Right atrium auricular region (tissue), 2 donors: ENCODE data around the gene GAGE12J. TPM values are rescaled to one million over a fixed set of nuclear protein-coding genes. Genes with fewer than 3 reads are reported as not detected.
"Not testable (repeated sequence)": the region's sequence is repeated elsewhere in the genome, so short reads cannot be mapped to it uniquely, and the experiment has no call there.

Experiments
- DNase-seq: peaks from one replicate; pipeline ENCODE4 v3.0.0-alpha.2; 2019; ENCODE audit warnings: low spot score
- H3K27ac ChIP-seq, 2 donors: fragments of 200-600 bp; sonication (generic); 1 replicate in 1 of 2; 2 replicates in 1 of 2; pipeline ENCODE4 v1.5.1; 2016 to 2019
- H3K27me3 ChIP-seq, 2 donors: fragments of 200-600 bp; sonication (generic); one replicate each; pipeline versions ENCODE4 v1.5.1 to v1.6.0; 2017 to 2019
- H3K36me3 ChIP-seq: fragments of 200-600 bp; sonication (generic); one replicate; pipeline ENCODE4 v1.5.1; 2016
- H3K4me1 ChIP-seq, 2 donors: fragments of 200-600 bp; sonication (generic); one replicate each; pipeline versions ENCODE4 v1.5.1 to v1.6.0; 2017 to 2019
- H3K4me3 ChIP-seq, 2 donors: fragments of 200-600 bp; sonication (generic); 1 replicate in 1 of 2; 2 replicates in 1 of 2; pipeline ENCODE4 v1.5.1; 2017 to 2019; ENCODE audit warnings: mild to moderate bottlenecking in 1 of 2, moderate library complexity in 1 of 2
- H3K9me3 ChIP-seq, 2 donors: fragments of 200-600 bp; sonication (generic); one replicate each; pipeline ENCODE4 v1.5.1; 2019
- total RNA-seq, 2 donors: library from RNA; depleted of rRNA; stranded (reverse); fragments of >200 nt; gene quantifications; one replicate each; pipeline ENCODE4 v1.1.0, GENCODE V29; 2016
- TF ChIP-seq, protein P1 (sequence below), 2 donors: fragments of 200-600 bp; sonication (generic); IDR thresholded peaks; one replicate each; pipeline ENCODE4 v1.5.1; 2019; ENCODE audit warnings: antibody characterized with exemption in 2 of 2

The GAGE12J gene, protein sequence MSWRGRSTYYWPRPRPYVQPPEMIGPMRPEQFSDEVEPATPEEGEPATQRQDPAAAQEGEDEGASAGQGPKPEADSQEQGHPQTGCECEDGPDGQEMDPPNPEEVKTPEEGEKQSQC
- not detected for total RNA-seq

DNA sequence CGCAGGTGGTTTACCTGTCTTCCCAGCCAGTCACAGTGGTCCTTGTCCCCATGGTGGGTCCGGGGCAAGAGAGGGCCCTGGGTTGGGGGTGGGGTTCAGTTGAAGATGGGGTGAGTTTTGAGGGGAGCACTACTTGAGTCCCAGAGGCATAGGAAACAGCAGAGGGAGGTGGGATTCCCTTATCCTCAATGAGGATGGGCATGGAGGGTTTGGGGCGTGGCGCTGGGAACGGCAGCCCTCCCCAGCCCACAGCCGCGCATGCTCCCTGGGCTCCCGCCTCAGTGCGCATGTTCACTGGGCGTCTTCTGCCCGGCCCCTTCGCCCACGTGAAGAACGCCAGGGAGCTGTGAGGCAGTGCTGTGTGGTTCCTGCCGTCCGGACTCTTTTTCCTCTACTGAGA, at the start of gene GAGE12J:
Gene GAGE12J (plus strand): TSS at position 301 of the 400 bp plus-strand sequence. CDS start 1,157 bp downstream, outside the sequence.
- not testable (repeated sequence) for H3K9me3 ChIP-seq, H3K36me3 ChIP-seq, H3K27me3 ChIP-seq, H3K27ac ChIP-seq, H3K4me1 ChIP-seq, DNase-seq, H3K4me3 ChIP-seq

DNA sequence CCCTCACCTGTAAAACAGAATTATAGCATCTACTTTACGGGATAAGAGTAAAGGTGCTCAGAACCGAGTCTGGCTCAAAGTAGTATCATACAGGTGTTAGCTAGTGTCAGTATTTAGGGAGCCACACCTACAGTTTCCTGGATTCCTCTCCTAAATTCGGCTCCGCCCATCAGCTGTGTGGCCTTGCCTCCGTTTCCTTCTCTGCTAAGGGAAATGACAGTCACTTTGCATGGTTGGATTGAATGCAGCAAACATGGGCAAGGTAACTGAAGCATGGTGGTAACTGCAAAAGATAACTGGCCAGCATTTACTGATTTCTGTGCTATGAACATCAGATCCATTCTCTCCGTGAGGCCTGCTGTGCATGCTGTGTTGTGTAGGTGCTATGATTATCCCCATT, 49.4 kb upstream of the GAGE12J start:
- H3K4me3 ChIP-seq = no peak overlapping the region
- TF ChIP-seq, protein P1, sequence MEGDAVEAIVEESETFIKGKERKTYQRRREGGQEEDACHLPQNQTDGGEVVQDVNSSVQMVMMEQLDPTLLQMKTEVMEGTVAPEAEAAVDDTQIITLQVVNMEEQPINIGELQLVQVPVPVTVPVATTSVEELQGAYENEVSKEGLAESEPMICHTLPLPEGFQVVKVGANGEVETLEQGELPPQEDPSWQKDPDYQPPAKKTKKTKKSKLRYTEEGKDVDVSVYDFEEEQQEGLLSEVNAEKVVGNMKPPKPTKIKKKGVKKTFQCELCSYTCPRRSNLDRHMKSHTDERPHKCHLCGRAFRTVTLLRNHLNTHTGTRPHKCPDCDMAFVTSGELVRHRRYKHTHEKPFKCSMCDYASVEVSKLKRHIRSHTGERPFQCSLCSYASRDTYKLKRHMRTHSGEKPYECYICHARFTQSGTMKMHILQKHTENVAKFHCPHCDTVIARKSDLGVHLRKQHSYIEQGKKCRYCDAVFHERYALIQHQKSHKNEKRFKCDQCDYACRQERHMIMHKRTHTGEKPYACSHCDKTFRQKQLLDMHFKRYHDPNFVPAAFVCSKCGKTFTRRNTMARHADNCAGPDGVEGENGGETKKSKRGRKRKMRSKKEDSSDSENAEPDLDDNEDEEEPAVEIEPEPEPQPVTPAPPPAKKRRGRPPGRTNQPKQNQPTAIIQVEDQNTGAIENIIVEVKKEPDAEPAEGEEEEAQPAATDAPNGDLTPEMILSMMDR (IDR thresholded peaks at IDR 0.05) = no peak
- H3K36me3 ChIP-seq = no peaks in the 10 kb centered on the region
- H3K27me3 ChIP-seq = no peaks in the 10 kb centered on the region
- H3K27ac ChIP-seq = no peak overlapping the region
- DNase-seq = no peak
- no peaks in the 10 kb centered on the region for H3K9me3 ChIP-seq
- H3K4me1 ChIP-seq = peaks cover 0 to 30% of the 10 kb centered on the region in 2 donors

DNA sequence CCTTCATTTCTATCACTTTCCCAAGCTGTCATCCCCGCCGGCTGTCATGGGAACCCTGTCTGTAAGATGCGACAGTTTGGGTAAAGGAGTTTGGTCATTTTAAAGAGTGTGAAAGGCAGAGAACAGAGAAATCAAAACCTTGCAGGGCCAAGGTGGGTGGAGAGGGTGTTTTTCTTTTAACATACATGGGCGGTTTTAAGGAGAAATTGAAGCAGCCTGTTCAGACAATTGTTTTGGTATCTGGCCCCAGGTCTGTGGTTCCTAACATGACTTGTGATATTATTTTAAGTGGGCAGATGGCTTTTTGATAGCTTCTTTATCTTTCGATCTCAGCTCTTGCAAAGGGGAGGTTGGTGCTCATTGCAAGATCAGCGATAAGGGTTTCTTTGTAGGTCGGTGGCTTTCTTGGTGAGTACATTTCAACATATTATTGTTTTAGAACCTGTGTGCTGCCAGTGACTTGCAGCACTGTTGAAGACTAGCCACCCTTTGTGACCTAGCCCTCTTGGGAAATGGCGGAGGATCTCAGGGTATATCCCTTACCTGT, 48.6 kb upstream of the GAGE12J start:
- no peaks in the 10 kb centered on the region for H3K36me3 ChIP-seq
- H3K27ac ChIP-seq = no peak overlapping the region
- no peak overlapping the region for H3K4me3 ChIP-seq
- H3K4me1 ChIP-seq = peaks cover 0 to 30% of the 10 kb centered on the region in 2 donors
- H3K9me3 ChIP-seq = no peaks in the 10 kb centered on the region
- H3K27me3 ChIP-seq = no peaks in the 10 kb centered on the region
- TF ChIP-seq, protein P1 (IDR thresholded peaks at IDR 0.05) = no peak
- no peak for DNase-seq

DNA sequence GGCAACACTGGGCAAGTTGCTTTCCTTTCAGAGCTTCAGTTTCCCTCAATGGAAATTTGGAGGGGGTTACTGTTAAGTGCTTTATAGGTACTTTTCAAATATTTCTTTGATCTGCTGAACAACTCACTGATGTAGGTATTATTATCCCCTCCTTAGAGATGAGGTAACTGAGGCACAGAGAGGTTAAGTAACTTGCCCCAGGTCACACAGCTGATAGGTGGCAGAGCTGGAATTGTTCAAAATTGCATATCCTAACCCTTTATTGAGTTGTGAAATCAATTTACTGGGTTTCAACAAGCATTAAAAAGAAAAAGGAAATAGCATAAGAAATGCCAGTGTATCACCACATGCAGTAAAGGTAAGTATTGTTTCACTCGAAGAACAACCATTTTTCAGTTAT, 45.6 kb upstream of the GAGE12J start:
- DNase-seq = no peak
- TF ChIP-seq, protein P1 (IDR thresholded peaks at IDR 0.05) = no peak
- Histone ChIP-seq H3K27ac (peak overlapping the region in 1 of 2 donors; percentile 36), H3K9me3 (no peaks in the 10 kb centered on the region), H3K27me3 (no peaks in the 10 kb centered on the region), H3K4me1 (peaks cover 0 to 20% of the 10 kb centered on the region in 2 donors), H3K36me3 (no peaks in the 10 kb centered on the region), H3K4me3 (no peak overlapping the region)

DNA sequence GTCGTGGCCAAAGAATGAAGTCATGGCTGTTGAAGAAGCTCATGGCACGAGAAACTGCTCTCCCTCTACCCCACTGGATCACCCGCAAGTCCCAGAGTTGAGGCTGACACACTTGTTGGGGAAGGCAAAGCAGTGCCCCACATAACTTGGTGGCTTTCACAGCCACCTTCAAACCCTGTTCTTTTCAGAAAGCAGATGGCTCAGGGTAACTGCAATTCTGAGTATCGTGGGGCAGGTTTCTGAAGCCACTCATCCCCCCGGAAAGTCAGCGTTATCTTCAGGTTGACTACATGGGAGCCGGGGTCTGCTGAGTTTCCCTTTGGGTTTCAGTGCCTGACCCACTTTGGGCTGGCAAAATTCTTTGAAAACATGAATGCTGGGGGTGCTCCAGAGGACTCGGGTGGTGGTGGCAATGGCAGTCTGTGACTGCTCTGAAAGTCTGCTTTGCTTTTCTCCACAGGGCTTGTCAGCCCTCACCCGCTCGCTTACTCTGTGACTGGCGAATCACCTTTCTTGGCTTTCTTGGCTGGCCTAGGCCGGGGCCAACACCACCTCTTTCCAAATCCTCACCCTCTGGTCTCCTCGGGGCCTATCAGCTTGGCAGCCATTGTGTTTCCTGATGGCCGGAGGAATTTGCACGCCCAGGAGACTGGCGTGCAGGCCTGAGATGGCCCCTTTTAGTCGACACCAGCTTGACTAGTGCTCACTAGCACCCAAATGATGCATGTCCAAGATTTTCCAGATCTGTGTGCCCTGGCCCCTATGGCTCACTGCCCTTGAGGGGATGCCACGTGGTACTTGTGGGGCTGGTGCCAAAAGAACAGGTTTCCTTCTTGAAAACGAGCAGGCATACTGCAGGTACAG, 44.9 kb upstream of the GAGE12J start:
- no peak overlapping the region for H3K4me3 ChIP-seq
- TF ChIP-seq, protein P1 (IDR thresholded peaks at IDR 0.05) = no peak
- DNase-seq = no peak
- H3K4me1 ChIP-seq = peaks cover 0 to 14% of the 10 kb centered on the region in 2 donors
- H3K27ac ChIP-seq = peak overlapping the region in 1 of 2 donors; percentile 36
- H3K27me3 ChIP-seq = no peaks in the 10 kb centered on the region
- H3K36me3 ChIP-seq = no peaks in the 10 kb centered on the region
- H3K9me3 ChIP-seq = no peaks in the 10 kb centered on the region

DNA sequence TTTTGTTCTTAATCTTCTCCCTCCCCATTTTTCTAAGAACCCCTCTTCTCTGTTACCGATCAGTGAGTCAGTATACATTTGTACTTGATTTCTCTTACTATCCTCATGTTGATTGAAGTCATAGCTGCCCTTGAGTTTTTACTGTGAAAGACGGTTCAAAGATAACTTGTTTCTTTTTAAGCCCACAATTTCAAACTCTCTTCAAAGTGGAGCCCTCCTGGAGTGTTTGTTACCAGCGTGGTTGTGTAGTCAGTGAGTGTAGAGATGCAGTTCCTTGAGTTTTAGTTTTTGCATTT, 44.4 kb upstream of the GAGE12J start:
- no peak for DNase-seq
- no peaks in the 10 kb centered on the region for H3K9me3 ChIP-seq
- H3K4me1 ChIP-seq = peaks cover 0 to 8% of the 10 kb centered on the region in 2 donors
- peak overlapping the region in 1 of 2 donors; percentile 36 for H3K27ac ChIP-seq
- H3K27me3 ChIP-seq = no peaks in the 10 kb centered on the region
- no peaks in the 10 kb centered on the region for H3K36me3 ChIP-seq
- TF ChIP-seq, protein P1 (IDR thresholded peaks at IDR 0.05) = no peak
- H3K4me3 ChIP-seq = no peak overlapping the region
